ENCODE results near the gene DENND2A.

Gene DENND2A

DNA sequence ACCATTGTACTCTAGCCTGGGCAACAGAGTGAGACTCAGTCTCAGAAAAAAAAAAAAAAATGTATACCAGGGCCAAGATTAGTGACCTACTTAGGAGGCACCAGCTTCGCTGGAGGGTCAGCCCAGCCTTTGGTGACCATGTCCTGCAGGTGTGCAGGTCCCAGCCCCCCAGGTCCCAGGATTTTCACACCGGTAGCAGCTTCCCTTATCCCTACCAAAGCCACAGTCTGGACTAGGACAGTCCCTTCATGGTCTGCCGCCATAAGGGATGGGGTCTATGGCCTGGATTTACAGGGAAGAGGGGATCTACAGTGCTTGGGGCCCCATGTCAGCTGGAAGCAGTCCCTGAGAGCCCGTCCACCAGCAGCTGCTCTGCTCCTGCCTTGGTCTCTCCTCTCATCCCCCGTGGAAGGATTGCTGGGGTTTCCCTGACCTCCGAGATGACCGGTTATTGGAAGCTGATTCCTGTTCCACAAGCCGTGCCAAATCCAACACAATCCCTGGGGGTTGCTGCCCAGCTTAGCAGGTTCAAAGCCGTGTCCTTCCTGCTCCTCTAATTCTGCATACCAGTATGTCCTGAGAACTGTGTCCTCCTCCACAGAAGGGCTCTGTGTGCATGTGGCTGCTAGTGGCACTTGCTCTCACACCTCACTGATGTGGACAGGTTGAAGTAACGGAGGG, 44.9 kb upstream of the DENND2A start:
- Histone ChIP-seq H3K4me3 (ENCODE audit: low read length) (no peak overlapping the region), H2BK120ac (ENCODE audit: low read depth, low read length) (no peak overlapping the region), H3K4me1 (ENCODE audit: control insufficient read depth, low read depth, low read length) (no peaks in the 10 kb centered on the region), H2BK15ac (replicated peaks; ENCODE audit: low read depth) (no peak overlapping the region), H2BK5ac (ENCODE audit: low read length) (no peak overlapping the region), H3K18ac (ENCODE audit: low read length) (no peak overlapping the region), H3K36me3 (ENCODE audit: control insufficient read depth, insufficient read depth, low read length) (no peaks in the 10 kb centered on the region), H3K27ac (ENCODE audit: low read depth, low read length) (no peak overlapping the region), H3K4me2 (ENCODE audit: low read length) (no peak overlapping the region), H2AK5ac (ENCODE audit: low read length) (no peak overlapping the region), H3K4ac (ENCODE audit: low read depth, low read length) (no peak overlapping the region), H3K23ac (ENCODE audit: low read length) (no peak overlapping the region), H3K56ac (ENCODE audit: low read length) (no peak overlapping the region), H3K27me3 (ENCODE audit: insufficient read depth, low read length, poor library complexity) (no peaks in the 10 kb centered on the region), H3K79me2 (ENCODE audit: control insufficient read depth, insufficient read depth, low read length) (no peaks in the 10 kb centered on the region), H3K79me1 (ENCODE audit: low read length) (no peaks in the 10 kb centered on the region), H4K8ac (ENCODE audit: low read depth, low read length) (no peak overlapping the region), H4K5ac (ENCODE audit: low read length) (no peak overlapping the region), H3K9ac (ENCODE audit: low read length) (no peak overlapping the region)
- no peak for DNase-seq
- no CpG with 5 or more reads among the region's 10 CpGs for WGBS (ENCODE audit: extremely low coverage, insufficient coverage, low lambda C conversion rate)

GRCh38 chr7:140684066-140684950, 43.7 kb upstream of the DENND2A start:
- H3K4me2 ChIP-seq (ENCODE audit: low read length), result no peak overlapping the region
- no peak overlapping the region for H3K4me3 ChIP-seq (ENCODE audit: low read length)

DNA sequence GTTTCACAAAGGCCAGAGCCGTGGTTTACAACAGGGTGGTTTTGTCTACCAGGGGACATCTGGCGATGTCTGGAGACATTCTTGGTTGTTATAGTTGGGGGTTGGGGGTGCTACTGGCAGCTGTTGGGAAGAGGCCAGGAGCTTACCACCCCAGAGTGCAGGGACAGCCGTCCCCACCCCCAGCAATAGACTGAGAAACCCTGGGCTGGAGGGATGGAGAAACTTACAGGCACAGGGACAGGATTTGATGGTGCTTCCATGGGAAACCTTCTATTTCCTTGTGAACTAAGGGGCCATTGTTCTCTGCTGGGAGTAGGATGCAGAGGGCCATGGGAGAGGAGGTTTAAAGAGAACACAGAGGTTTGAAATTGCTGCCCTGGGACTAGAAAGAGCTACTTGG, 43.0 kb upstream of the DENND2A start:
- Histone ChIP-seq H3K4ac (ENCODE audit: low read depth, low read length) (no peak overlapping the region), H3K9ac (ENCODE audit: low read length) (no peak overlapping the region), H3K23ac (ENCODE audit: low read length) (no peak overlapping the region), H3K79me2 (ENCODE audit: control insufficient read depth, insufficient read depth, low read length) (no peaks in the 10 kb centered on the region), H2AK5ac (ENCODE audit: low read length) (no peak overlapping the region), H3K27ac (ENCODE audit: low read depth, low read length) (no peak overlapping the region), H3K4me3 (ENCODE audit: low read length) (no peak overlapping the region), H3K18ac (ENCODE audit: low read length) (no peak overlapping the region), H3K79me1 (ENCODE audit: low read length) (no peaks in the 10 kb centered on the region), H3K4me2 (ENCODE audit: low read length) (no peak overlapping the region), H2BK5ac (ENCODE audit: low read length) (no peak overlapping the region), H2BK15ac (replicated peaks; ENCODE audit: low read depth) (no peak overlapping the region), H2BK120ac (ENCODE audit: low read depth, low read length) (no peak overlapping the region), H3K4me1 (ENCODE audit: control insufficient read depth, low read depth, low read length) (no peaks in the 10 kb centered on the region), H4K8ac (ENCODE audit: low read depth, low read length) (no peak overlapping the region), H4K5ac (ENCODE audit: low read length) (no peak overlapping the region), H3K36me3 (ENCODE audit: control insufficient read depth, insufficient read depth, low read length) (no peaks in the 10 kb centered on the region), H3K27me3 (ENCODE audit: insufficient read depth, low read length, poor library complexity) (no peaks in the 10 kb centered on the region), H3K56ac (ENCODE audit: low read length) (no peak overlapping the region)
- WGBS (ENCODE audit: extremely low coverage, insufficient coverage, low lambda C conversion rate), result no CpG with 5 or more reads among the region's 3 CpGs
- no peak for DNase-seq

More at GRCh38 chr7:140684066-140684950, 43.7 kb upstream of the DENND2A start:
- Histone ChIP-seq H2AK5ac (ENCODE audit: low read length) (no peak overlapping the region), H4K5ac (ENCODE audit: low read length) (no peak overlapping the region), H3K9ac (ENCODE audit: low read length) (no peak overlapping the region), H3K79me2 (ENCODE audit: control insufficient read depth, insufficient read depth, low read length) (no peaks in the 10 kb centered on the region), H3K4ac (ENCODE audit: low read depth, low read length) (no peak overlapping the region), H3K36me3 (ENCODE audit: control insufficient read depth, insufficient read depth, low read length) (no peaks in the 10 kb centered on the region), H3K27me3 (ENCODE audit: insufficient read depth, low read length, poor library complexity) (no peaks in the 10 kb centered on the region), H3K56ac (ENCODE audit: low read length) (no peak overlapping the region), H2BK5ac (ENCODE audit: low read length) (no peak overlapping the region), H2BK15ac (replicated peaks; ENCODE audit: low read depth) (no peak overlapping the region), H3K4me1 (ENCODE audit: control insufficient read depth, low read depth, low read length) (no peaks in the 10 kb centered on the region), H2BK120ac (ENCODE audit: low read depth, low read length) (no peak overlapping the region), H4K8ac (ENCODE audit: low read depth, low read length) (no peak overlapping the region), H3K27ac (ENCODE audit: low read depth, low read length) (no peak overlapping the region), H3K23ac (ENCODE audit: low read length) (no peak overlapping the region), H3K79me1 (ENCODE audit: low read length) (no peaks in the 10 kb centered on the region), H3K18ac (ENCODE audit: low read length) (no peak overlapping the region)
- DNase-seq, result peak; percentile 53
- no CpG with 5 or more reads among the region's 20 CpGs for WGBS (ENCODE audit: extremely low coverage, insufficient coverage, low lambda C conversion rate)

DNA sequence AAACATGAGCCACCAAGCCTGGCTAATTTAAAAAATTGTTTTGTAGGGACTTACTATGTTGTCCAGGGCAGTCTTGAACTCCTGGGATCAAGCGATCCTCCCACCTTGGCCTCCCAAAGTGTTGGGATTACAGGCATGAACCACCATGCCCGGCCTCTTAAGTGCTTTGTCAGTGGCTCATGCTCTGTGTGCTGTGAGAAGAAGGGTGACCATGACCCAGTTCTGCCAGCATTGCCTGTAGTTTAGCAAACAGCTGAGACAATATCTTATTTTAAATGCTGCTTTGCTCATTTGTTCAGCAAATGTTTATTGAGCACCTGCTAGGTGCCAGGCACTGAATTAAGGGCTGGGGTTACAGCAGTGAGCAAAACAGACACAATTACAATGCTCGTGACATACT, 41.2 kb upstream of the DENND2A start:
- no peaks in the 10 kb centered on the region for H3K4me1 ChIP-seq (ENCODE audit: control insufficient read depth, low read depth, low read length)
- H3K27ac ChIP-seq (ENCODE audit: low read depth, low read length), result no peak overlapping the region
- H2BK15ac ChIP-seq (replicated peaks; ENCODE audit: low read depth), result no peak overlapping the region
- WGBS (ENCODE audit: extremely low coverage, insufficient coverage, low lambda C conversion rate), result no CpG with 5 or more reads among the region's 3 CpGs
- no peak overlapping the region for H3K9ac ChIP-seq (ENCODE audit: low read length)
- H3K4ac ChIP-seq (ENCODE audit: low read depth, low read length), result no peak overlapping the region
- H2BK5ac ChIP-seq (ENCODE audit: low read length), result no peak overlapping the region
- no peaks in the 10 kb centered on the region for H3K27me3 ChIP-seq (ENCODE audit: insufficient read depth, low read length, poor library complexity)
- no peak overlapping the region for H3K56ac ChIP-seq (ENCODE audit: low read length)
- H4K8ac ChIP-seq (ENCODE audit: low read depth, low read length), result no peak overlapping the region
- H4K5ac ChIP-seq (ENCODE audit: low read length), result no peak overlapping the region
- DNase-seq, result no peak
- H2AK5ac ChIP-seq (ENCODE audit: low read length), result no peak overlapping the region
- H2BK120ac ChIP-seq (ENCODE audit: low read depth, low read length), result no peak overlapping the region
- H3K18ac ChIP-seq (ENCODE audit: low read length), result no peak overlapping the region
- H3K36me3 ChIP-seq (ENCODE audit: control insufficient read depth, insufficient read depth, low read length), result no peaks in the 10 kb centered on the region
- no peak overlapping the region for H3K23ac ChIP-seq (ENCODE audit: low read length)
- no peaks in the 10 kb centered on the region for H3K79me2 ChIP-seq (ENCODE audit: control insufficient read depth, insufficient read depth, low read length)
- H3K79me1 ChIP-seq (ENCODE audit: low read length), result no peaks in the 10 kb centered on the region
- H3K4me2 ChIP-seq (ENCODE audit: low read length), result no peak overlapping the region
- no peak overlapping the region for H3K4me3 ChIP-seq (ENCODE audit: low read length)

- no peak for DNase-seq
- WGBS (ENCODE audit: extremely low coverage, insufficient coverage, low lambda C conversion rate), result no CpG with 5 or more reads among the region's 7 CpGs
- Histone ChIP-seq H3K4ac (ENCODE audit: low read depth, low read length) (no peak overlapping the region), H3K9ac (ENCODE audit: low read length) (no peak overlapping the region), H2AK5ac (ENCODE audit: low read length) (no peak overlapping the region), H3K27ac (ENCODE audit: low read depth, low read length) (no peak overlapping the region), H3K4me2 (ENCODE audit: low read length) (no peak overlapping the region), H4K8ac (ENCODE audit: low read depth, low read length) (no peak overlapping the region), H3K79me2 (ENCODE audit: control insufficient read depth, insufficient read depth, low read length) (no peaks in the 10 kb centered on the region), H2BK15ac (replicated peaks; ENCODE audit: low read depth) (no peak overlapping the region), H3K36me3 (ENCODE audit: control insufficient read depth, insufficient read depth, low read length) (no peaks in the 10 kb centered on the region), H3K23ac (ENCODE audit: low read length) (no peak overlapping the region), H3K56ac (ENCODE audit: low read length) (no peak overlapping the region), H3K4me3 (ENCODE audit: low read length) (no peak overlapping the region), H3K18ac (ENCODE audit: low read length) (no peak overlapping the region), H2BK5ac (ENCODE audit: low read length) (no peak overlapping the region), H2BK120ac (ENCODE audit: low read depth, low read length) (no peak overlapping the region), H3K79me1 (ENCODE audit: low read length) (no peaks in the 10 kb centered on the region), H3K27me3 (ENCODE audit: insufficient read depth, low read length, poor library complexity) (no peaks in the 10 kb centered on the region), H4K5ac (ENCODE audit: low read length) (no peak overlapping the region), H3K4me1 (ENCODE audit: control insufficient read depth, low read depth, low read length) (no peaks in the 10 kb centered on the region)
Observed at GRCh38 chr7:140680886-140681285, 40.3 kb upstream of the DENND2A start.

Measured in mesendoderm (in vitro differentiated cells).